GM19025 (cell line): ENCODE measurements around the gene ZNF182.
"Not testable (repeated sequence)": the region's sequence is repeated elsewhere in the genome, so short reads cannot be mapped to it uniquely, and the experiment has no call there.

Experiments
- ATAC-seq: cut with Tn5 transposase; IDR thresholded peaks from one replicate; pipeline ENCODE4 v1.9.1; 2021; ENCODE audit warnings: mild to moderate bottlenecking, low read depth, moderate library complexity; ENCODE audit not compliant: unreplicated experiment

The ZNF182 gene

DNA sequence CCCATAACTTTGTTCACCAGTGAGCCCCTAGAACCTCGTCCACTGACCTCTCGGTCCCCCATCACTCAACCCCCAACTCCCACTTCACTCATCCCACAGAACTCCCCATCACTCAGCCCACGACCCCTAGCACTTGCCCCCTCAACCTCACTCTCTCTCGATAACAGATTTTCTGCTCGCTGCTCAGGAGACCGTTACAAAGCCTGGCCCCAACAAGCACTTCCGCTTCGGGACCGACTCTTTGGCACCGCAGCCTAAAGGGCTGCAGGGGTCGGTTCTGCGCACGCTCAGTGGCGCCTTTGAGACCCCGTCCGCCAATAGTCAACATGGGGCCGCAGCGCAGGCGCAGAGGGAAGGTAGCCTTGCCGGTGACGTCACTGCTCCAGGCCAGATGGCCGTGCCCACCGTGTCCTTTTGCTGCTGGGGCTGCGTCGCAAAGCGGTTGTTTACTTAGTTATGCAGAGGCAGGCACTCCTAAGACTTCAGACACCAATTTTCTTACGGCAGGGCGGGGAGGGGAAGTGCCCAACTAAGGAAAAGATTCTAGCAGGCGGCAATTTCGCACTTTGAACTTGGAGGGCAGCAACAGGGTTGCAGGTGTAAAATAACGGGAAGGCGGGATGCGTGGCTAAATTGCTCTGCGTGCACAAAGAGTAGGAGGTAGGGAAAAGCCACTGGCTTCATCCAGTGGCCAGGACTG, at the start of gene ZNF182:
ZNF182 (minus strand) TSS at position 232 of the 700 bp plus-strand sequence. CDS start 1,380 bp downstream, outside the sequence.
- ATAC-seq, result peak; percentile 95

DNA sequence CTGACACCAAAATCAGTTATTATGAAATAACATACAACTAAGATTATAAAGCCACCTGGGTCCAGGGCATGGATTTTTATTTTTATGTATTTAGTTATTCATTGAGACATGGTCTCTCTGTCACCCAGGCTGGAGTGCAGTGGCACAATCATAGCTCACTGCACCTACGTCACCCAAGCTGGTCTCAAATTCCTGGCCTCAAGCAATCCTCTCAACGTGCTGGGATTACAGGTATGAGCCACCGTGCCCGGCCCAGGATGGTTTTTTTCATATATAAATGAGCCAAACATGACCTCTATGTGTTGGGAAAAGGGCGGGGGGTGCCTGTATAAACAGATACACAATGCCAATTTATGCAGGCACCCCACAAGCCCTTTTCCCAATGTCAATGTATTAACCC, 43.1 kb upstream of the ZNF182 start:
- no peak for ATAC-seq

DNA sequence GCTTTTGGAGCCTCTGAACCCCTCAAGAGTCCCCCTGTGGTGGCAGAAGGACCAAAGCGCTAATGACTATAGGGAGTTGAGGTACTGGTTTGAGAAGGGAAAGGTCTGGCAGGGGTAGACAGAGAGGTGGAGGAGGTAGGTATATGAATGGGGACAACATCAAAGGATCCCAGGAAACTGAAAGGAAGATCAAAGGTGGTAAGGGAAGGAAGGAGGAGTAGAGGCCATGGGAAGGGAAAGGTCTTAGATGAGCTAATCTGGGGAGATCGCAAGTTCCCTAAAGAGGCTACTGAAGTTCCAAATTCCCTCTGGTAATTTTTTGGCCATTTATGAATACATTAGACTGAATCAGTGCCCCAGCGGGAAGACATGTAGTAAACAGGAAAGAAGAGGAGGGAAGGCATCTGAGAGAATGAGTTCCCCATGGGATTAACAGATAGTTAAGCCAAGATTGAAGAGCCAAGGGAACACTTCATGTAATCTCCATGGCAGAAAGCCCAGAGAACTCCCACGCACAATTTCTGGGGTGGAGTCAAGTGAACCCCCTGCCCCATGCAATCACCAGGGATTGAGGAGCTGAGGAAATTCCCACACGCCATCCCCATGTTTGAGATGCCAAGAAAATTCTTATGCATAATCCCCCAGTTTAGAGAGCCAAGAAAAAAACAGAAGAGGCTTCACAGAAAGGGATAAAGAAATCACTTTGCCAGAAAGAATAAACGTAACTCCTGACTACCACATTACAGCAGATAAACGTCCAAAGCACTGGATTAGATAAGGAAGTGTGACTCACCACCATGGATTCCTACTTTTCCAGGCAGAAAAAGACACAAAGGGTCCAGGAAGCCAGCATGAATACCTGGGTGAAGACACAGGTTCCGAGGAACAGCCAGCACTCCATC, 41.9 kb upstream of the ZNF182 start:
- ATAC-seq, result no peak

DNA sequence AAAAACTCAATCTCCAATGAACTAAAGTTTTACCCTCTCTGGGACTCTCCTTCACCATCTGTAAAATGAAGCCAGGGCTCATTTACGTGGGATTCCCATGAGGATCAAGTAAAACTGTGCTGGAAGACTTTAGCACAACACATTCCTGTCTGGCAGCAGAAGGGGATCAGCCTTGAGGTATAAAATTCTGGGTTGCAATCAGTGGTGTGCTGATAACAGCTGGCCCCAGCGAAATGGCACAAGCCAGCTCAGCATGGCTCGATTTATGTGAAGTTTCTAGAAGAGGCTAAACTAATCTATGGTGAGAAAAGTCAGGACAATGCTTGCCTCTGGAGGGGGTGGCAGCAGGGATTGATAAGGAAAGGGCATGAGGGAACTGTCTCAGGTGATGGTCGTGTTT, 39.3 kb upstream of the ZNF182 start:
- no peak for ATAC-seq

DNA sequence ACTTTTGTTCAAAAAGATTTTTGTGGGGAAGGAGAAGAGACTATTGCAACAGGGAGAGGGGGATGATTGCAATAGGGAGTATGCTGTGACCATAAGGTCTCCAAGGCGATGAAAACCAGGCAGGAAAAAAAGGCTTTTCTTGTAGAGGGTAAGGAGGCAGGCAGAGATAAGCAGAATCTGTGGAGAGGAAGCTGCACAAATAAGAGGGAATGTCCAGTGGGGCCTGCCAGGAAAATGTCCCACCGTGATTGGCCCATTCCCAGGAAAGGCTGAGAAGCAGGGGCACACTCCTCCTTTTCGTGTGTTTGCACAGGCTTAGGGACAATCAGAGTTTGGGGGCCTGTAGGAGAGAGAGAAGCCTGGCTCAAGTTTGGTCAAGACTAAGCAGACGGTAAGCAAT, 32.1 kb upstream of the ZNF182 start:
- ATAC-seq, result no peak

DNA sequence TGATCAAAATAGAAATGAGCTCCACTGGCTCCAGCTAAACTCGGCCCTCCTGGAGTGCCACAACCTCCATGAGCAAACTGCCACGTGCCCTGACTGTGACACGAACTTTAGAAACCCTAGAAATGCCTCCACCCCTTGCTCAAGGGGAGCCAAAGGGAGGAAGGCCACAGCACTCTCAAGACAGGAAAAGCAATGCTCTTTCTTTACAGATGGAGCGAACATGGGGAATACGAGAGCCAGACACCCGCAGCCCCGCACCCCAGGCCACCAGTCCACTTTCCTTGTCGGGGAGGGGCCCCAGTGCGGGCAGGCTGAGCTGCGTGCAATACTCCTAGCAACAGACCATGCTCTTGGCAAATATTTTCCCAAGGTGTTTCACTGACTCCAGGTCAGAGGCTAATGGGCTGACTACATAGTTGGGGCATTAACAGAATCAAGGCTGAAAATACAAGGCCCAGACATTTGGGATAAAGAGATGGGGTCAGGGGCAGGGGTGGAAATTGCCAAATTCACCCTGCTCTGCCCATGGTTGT, 26.9 kb upstream of the ZNF182 start:
- not testable (repeated sequence) for ATAC-seq

DNA sequence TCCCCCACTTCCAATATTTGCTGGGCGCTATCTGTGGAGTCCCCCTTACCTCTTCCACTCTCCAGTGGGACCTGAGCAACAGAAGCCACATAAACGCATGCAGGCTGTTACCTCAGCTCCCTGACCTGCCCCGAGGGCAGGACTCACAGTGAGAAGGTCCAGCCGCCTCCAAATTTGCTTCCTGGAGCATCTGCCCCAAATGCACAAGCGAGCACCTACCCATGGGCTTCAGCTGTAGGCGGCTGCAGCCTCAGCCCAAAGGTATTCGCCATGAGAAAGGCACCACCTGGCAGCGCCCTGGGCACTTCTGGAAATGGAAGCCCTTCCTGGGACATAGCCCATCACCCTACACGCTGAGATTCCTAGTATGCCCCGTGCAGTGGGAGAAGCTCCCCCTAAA, 26.4 kb upstream of the ZNF182 start:
- ATAC-seq, result no peak

DNA sequence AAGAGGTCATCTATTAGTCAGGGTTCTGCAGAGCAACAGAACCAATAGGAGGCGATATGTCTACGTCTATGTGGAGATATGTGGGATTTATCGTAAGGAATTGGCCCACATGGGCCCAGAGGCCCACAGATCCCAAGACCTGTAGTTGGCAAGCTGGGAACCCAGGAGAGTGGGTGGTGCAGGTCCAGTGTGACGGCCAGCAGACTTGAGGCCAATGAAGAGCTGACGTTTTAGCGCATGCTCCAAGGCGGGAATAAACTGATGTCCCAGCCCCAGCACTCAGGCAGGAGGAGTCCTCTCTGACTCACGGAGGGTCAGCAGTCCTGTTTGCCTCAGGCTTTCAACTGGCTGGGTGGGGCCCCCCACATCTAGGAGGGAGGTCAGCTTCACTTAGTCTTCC, 24.3 kb upstream of the ZNF182 start:
- ATAC-seq, result no peak

DNA sequence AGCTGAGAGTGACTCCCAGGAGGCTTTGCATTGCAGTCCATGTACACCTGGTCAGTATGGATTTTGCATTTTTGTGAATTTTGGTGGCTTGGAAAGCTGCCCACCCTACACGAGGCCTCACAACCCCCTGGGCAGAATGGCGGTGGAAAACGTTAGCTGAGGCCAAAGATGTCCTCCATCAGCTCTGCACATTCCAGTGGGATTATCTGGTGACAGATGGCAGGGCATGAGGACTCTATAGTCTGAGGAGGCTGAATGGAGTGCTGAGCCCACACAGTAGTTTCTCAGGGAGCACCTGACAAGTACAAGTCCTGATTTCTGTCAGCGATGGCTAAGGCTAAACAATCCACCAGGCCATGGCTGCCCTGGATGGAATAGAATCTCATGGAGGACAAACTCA, 23.8 kb upstream of the ZNF182 start:
- not testable (repeated sequence) for ATAC-seq

DNA sequence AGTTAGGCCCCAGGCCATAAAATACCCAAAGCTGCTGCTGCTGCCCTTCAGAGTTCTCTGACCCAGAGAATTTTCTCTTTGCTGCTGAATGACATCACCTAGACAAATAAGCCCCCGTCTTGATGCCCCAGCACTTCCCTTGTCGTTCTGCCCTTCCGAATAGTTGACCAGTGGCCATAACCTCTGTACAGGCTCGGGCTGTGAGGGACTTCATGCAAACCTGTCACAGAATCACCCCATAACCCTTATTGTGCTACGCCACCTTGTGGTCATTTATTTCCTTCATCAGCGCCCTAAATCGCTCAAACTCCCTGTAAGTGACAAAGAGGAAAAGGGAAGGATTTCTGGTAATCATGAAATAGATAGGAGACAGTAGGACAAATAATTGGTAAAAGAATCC, 21.8 kb upstream of the ZNF182 start:
- no peak for ATAC-seq

DNA sequence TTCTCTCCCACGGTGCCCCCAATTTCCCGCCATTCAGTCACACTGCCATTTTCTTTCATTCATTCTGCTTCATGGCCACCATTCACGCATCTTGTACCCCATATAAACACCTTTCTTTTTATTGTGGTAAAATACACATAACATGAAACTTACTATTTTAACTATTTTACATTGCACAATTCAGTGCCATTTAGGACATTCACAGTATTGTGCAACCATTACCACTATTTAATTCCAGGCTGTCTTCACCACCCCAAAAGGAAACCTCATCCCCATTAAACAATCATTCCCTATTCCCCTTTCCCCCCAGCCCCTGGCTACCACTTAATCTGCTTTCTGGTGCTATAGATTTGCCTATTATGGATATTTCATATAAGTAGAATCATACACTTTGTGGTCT, 18.9 kb upstream of the ZNF182 start:
- ATAC-seq, result no peak

DNA sequence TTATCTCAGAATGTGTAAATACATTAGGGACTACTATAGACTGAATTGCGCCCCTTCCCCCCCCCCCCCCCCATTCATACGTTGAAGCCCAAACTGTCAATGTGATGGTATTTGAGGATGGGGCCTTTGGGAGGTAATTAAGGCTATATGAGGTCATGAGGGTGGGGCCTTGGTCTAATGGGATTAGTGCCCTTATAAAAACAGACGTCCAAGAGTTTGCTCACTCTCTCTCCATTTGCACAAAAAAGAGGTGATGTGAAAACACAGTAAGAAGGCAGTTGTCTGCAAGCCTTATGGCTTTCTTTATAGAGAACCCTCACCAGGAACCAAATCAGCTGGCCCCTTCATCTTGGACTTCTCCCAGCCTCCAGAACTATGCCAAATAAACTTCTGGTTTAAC, 18.3 kb upstream of the ZNF182 start:
- ATAC-seq, result no peak

DNA sequence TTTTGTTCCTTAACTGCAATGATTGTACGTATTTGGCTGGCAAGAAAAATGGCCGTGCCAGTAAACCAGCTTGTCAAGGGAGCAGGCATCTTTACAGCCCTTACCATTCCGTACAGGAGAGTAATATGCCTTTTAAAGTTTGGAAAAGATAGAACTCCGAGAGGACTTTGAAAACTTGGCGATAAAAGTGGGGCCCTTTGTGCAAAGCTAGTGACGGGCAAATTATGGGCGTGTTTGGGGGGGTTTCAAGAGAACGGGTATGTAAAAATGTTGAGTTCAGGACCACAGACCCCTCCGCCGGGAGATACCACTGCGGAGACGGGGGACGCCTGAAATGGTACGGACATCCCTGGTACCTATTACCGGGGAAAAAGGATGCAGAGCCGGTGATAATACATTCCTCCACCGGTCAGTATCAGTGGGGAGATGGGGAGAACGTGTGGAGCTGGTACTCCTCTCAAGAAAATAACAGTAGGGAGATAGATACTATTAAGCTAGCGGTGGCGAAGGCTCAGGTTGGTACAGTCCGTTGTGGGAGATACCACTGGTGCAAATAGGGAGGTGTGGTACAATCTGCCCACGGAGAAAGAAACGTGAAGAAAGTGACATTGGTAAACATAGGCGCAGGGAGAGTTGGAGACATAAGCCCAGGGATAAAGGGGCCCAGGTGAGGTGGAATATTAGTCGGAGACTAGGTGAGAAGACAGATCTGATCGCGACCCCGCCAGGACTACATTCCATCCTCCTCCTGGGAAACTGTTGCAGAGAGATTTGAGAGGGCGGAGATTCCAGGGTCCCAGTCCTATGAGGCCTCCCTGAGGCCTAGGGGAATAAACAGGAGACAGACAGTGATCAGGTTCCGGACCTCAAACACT, 17.5 kb upstream of the ZNF182 start:
- no peak for ATAC-seq

DNA sequence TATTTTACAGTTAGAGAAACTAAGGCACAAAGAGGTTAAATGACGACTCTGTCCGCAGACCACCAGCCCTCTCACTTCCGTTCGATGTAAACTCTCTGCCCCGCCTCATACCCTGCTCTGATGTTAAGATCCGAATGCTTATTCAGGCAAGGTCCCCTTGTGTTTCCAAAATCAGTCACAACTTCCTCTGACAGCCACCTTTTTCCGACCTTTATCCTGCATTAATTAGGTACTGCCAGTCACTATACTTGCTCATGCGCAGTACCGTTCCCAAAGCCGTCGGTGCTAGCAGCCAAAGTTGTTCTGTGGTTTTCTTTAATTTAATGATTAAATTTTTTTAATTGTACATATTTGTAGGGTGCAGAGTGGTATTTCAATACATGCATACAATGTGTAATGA, 16.7 kb upstream of the ZNF182 start:
- not testable (repeated sequence) for ATAC-seq

DNA sequence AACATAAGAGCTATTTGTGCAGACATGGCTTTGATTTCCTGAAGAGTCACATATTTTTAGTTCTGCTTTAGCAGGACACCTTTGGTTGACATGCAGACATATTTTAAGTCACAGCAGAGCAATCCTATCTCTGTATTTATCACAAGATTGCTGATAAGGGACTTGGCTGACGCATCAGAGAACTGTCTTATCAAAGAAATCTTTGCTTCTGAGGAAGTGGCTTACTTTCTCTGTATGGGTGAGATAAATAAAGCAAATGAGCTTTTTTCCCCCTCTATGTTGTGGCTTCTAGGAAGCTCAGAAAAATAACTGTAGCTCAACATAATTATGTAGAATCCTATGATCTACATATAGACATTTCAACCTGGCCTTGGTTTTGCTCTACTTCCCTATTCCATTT, 16.1 kb upstream of the ZNF182 start:
- not testable (repeated sequence) for ATAC-seq

DNA sequence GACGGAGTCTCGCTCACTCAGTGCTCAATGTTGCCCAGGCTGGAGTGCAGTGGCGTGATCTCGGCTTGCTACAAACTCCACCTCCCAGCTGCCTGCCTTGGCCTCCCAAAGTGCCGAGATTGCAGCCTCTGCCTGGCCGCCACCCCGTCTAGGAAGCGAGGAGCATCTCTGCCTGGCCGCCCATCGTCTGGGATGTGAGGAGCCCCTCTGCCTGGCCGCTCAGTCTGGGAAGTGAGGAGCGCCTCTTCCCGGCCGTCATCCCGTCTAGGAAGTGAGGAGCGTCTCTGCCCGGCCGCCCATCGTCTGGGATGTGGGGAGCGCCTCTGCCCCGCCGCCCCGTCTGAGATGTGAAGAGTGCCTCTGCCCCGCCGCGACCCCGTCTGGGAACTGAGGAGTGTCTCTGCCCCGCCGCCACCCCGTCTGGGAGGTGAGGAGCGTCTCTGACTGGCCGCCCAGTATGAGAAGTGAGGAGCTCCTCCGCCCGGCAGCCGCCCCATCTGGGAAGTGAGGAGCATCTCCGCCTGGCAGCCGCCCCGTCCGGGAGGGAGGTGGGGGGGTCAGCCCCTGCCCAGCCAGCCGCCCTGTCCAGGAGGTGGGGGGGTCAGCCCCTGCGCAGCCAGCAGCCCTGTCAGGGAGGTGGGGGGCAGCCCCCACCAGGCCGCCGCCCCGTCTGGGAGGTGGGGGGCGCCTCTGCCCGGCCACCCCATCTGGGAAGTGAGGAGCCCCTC, 13.0 kb upstream of the ZNF182 start:
- ATAC-seq, result not testable (repeated sequence)

DNA sequence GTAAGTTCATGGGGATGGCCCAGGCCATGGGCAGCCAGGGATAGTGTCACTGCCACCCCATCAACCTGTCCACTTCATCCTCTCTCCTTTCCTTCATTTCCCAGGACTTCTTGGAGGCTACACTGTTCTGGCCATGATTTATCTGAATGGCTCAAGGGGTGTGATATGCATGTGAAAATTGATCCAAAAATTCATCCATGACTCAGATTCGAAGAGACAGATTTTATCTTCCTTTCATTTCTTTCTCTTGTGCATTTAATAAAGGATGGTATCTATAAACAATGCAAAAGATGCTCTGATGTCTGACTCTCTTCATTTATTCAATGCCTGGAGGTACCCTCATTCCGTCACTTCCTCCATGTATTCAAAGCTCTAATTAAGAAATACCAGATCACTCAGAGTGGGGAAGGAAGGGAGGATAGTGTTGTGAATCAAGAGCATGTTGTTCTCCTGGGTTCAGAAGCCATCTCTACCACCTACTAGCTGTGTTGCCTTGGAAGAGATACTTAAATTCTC, 5.7 kb upstream of the ZNF182 start:
- not testable (repeated sequence) for ATAC-seq

DNA sequence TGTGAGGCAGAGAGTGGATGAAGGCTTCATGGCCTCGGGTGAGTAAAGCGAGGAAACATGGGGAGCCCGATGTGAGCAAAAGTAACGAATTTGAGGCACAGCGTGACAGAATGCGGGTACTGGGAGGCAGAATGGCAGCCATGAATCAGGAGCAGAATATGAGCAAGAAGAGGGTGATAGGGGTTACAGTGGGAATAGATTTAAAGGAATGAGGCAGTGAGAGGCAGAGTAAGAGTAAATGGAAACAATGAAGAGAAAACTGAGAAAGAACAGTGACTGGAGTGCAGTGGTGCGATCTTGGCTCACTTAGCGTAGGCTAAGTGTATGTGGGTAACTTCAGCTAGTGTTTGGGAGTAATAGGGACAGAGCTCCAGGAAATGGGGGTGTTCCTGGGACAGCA, 2.9 kb upstream of the ZNF182 start, which contains the start of gene SPACA5:
SPACA5 (plus strand) TSS at position 301 of the 400 bp plus-strand sequence. CDS start 815 bp downstream, outside the sequence.
- ATAC-seq, result not testable (repeated sequence)

DNA sequence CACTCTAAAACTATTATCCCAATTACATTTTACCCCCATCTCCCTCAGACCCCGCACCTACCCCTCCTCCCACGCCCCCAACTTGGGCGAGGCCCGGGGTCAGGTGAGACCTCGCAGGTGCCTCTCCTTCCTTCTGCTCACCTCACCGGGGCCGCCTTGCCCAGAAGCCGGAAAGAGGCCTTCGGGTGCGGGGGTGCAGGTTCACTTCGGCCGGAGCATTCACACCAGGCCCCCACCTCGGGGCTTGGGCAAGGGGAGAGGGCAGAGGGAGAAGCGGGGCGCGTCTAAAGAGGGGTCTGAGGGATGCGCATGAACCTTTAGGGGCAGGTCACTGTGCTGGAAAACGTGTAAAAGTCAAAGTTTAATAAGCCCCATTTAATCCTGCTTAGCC, 427 bp downstream of the ZNF182 start:
- ATAC-seq, result no peak

DNA sequence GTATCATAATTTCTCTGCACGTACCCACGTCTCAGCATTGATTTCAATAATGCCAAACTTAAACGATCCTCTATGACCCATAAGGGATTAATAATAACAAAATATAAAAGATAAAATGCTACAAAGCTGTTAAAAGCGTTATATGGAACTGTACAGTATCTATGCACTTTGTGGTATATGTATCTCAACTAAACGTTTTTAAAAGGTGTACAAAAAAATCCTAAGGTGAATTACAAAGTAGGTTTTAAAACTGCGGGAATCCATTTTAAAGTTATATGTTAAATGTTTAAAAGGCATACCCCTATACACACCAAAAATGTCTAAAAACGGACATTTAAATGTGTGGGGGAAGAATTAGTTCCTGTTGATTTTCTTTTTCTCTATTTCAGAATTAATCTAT, 860 bp downstream of the ZNF182 start:
- ATAC-seq, result no peak
